ENCODE measurements around the gene TBC1D5. TPM values are rescaled to one million over a fixed set of nuclear protein-coding genes. Genes with fewer than 3 reads are reported as not detected.

The TBC1D5 gene
- total RNA-seq, 1 donor from 2014 or later, result 32.1 TPM

GRCh38 chr3:17755836-17756235 lies 13.4 kb upstream of the TBC1D5 start:
- DNase-seq (ENCODE audit: low read depth), result no peak
- H3K4me3 ChIP-seq (ENCODE audit: low read depth, low read length), result no peak overlapping the region
- no peak for TF ChIP-seq CTCF (conservative IDR thresholded peaks at IDR 0.05; ENCODE audit: low read depth, low read length)

- no peak for TF ChIP-seq CTCF (conservative IDR thresholded peaks at IDR 0.05; ENCODE audit: low read depth, low read length)
- H3K4me3 ChIP-seq (ENCODE audit: low read depth, low read length), result no peak overlapping the region
- DNase-seq (ENCODE audit: low read depth), result no peak
These were observed 11.2 kb upstream of the TBC1D5 start for GRCh38 chr3:17753632-17753992.

- no peak for TF ChIP-seq CTCF (conservative IDR thresholded peaks at IDR 0.05; ENCODE audit: low read depth, low read length)
- no peak for DNase-seq (ENCODE audit: low read depth)
- no peak overlapping the region for H3K4me3 ChIP-seq (ENCODE audit: low read depth, low read length)
These were observed 10.6 kb upstream of the TBC1D5 start for GRCh38 chr3:17752876-17753631.

- H3K4me3 ChIP-seq (ENCODE audit: low read depth, low read length), result no peak overlapping the region
- no peak for TF ChIP-seq CTCF (conservative IDR thresholded peaks at IDR 0.05; ENCODE audit: low read depth, low read length)
- no peak for DNase-seq (ENCODE audit: low read depth)
These were observed 10.0 kb upstream of the TBC1D5 start for GRCh38 chr3:17752436-17752835.

GRCh38 chr3:17749705-17750293 lies 7.4 kb upstream of the TBC1D5 start:
- no peak for TF ChIP-seq CTCF (conservative IDR thresholded peaks at IDR 0.05; ENCODE audit: low read depth, low read length)
- no peak overlapping the region for H3K4me3 ChIP-seq (ENCODE audit: low read depth, low read length)
- no peak for DNase-seq (ENCODE audit: low read depth)

DNA sequence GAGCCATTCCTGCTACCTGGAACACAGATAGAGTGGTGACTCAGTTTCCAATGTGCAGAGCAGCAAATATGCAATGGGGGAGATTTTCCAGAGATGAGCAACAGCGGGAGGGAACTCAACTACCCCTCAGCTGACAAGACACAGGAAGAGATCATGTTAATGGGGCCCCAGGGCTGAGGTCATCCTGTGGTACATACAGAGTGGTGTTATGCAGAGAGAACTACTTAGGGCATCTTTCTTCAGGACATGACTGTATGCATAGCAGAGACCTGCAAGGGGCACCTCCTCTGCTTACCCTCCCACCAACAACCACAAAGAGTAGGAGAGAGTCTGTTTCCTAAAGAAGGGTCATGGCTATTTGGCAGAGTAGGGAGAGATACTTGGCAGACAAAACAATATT lies 6.8 kb upstream of the TBC1D5 start:
- TF ChIP-seq CTCF (conservative IDR thresholded peaks at IDR 0.05; ENCODE audit: low read depth, low read length), result no peak

DNA sequence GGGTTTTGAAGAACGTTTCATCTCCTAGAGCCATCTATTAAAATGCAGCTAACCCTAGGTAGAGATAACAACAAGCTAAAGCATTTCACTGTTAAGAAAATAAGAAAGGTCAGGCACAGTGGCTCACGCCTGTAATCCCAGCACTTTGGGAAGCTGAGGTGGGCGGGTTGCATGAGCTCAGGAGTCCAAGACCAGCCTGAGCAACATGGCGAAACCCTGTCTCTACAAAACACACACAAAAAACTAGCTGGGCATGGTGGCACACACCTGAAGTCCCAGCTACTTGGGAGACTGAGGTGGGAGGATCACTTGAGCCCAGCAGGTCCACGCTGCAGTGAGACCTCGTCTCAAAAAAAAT lies 5.4 kb upstream of the TBC1D5 start:
- DNase-seq (ENCODE audit: low read depth), result no peak
- no peak overlapping the region for H3K4me3 ChIP-seq (ENCODE audit: low read depth, low read length)
- no peak for TF ChIP-seq CTCF (conservative IDR thresholded peaks at IDR 0.05; ENCODE audit: low read depth, low read length)

More for the DNA sequence above, 6.8 kb upstream of the TBC1D5 start:
- DNase-seq (ENCODE audit: low read depth), result no peak
- no peak overlapping the region for H3K4me3 ChIP-seq (ENCODE audit: low read depth, low read length)

All from epithelial cell of proximal tubule (primary cell).